ENCODE data around the gene SHPK. TPM values are rescaled to one million over a fixed set of nuclear protein-coding genes. Genes with fewer than 3 reads are reported as not detected.

SHPK gene
- total RNA-seq, 6 experiments from 2014 or later, result 13.5 to 26.1 (median 22.8) TPM

GRCh38 chr17:3603119-3603869 is 32.8 kb downstream of the SHPK start:
- no peak for DNase-seq

DNA sequence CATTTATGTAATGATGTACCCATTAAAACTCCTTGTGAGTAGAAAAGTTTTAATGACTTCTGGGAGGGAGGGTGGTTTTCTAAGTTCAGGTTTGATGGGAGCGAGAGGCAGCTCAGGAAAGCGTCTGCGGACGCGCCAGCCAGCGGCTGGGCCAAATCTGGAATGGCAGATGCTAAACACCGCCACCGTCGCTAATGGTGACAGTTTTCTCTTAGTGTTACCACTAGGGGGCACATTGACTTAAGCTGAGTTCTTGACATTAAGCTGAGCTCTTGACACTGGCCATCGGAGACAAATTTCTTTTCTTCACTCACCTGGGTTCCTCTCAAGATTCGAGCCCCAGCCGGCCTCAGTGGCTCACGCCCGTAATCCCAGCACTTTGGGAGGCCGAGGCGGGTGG is 33.6 kb downstream of the SHPK start:
- Histone ChIP-seq H3K9me3 (no peaks in the 10 kb centered on the region), H3K27ac (no peak overlapping the region), H3K36me3 (peaks cover 0 to 11% (median 3%) of the 10 kb centered on the region in 4 donors), H3K27me3 (no peaks in the 10 kb centered on the region), H3K4me1 (no peaks in the 10 kb centered on the region), H3K4me3 (no peak overlapping the region)
- 85% methylated on average over 15 of the region's 16 CpGs for WGBS (ENCODE audit: insufficient coverage, low coverage, low lambda C conversion rate, missing lambda C conversion rate)
- intact Hi-C loops (cut with DNase I), result no loop called here
- DNase-seq (peak in 1 of 3 donors; percentile 39), ATAC-seq (peak in 3 of 4 donors; percentile 45 to 52 (median 50))
- no peak for TF ChIP-seq POLR2A (IDR thresholded peaks at IDR 0.05)
- TF ChIP-seq CTCF (IDR thresholded peaks at IDR 0.05), result peak; percentile 28 to 42 (median 38)

More at GRCh38 chr17:3603119-3603869, 32.8 kb downstream of the SHPK start:
- WGBS (ENCODE audit: insufficient coverage, low coverage, low lambda C conversion rate, missing lambda C conversion rate), result 88% methylated on average over 10 of the region's 17 CpGs
- intact Hi-C loops (cut with DNase I), result no loop called here
- ATAC-seq, result no peak
- H3K36me3 ChIP-seq, result peaks cover 0 to 17% (median 3%) of the 10 kb centered on the region in 4 donors
- no peak for TF ChIP-seq POLR2A (IDR thresholded peaks at IDR 0.05)
- no peak for TF ChIP-seq CTCF (IDR thresholded peaks at IDR 0.05)
- H3K9me3 ChIP-seq, result no peaks in the 10 kb centered on the region
- H3K4me1 ChIP-seq, result no peaks in the 10 kb centered on the region
- no peak overlapping the region for H3K4me3 ChIP-seq
- no peak overlapping the region for H3K27ac ChIP-seq
- no peaks in the 10 kb centered on the region for H3K27me3 ChIP-seq

GRCh38 chr17:3600529-3601205 is 35.4 kb downstream of the SHPK start:
- no peak overlapping the region for H3K4me3 ChIP-seq
- H3K9me3 ChIP-seq, result no peaks in the 10 kb centered on the region
- H3K36me3 ChIP-seq, result no peaks in the 10 kb centered on the region
- no peak for TF ChIP-seq CTCF (IDR thresholded peaks at IDR 0.05)
- no peak for TF ChIP-seq POLR2A (IDR thresholded peaks at IDR 0.05)
- no peaks in the 10 kb centered on the region for H3K27me3 ChIP-seq
- peak in 1 of 4 donors; percentile 30 for ATAC-seq
- WGBS (ENCODE audit: insufficient coverage, low coverage, low lambda C conversion rate, missing lambda C conversion rate), result 84% methylated on average over 7 of the region's 15 CpGs
- peak in 1 of 3 donors; percentile 39 for DNase-seq
- no peaks in the 10 kb centered on the region for H3K4me1 ChIP-seq
- intact Hi-C loops (cut with DNase I), result no loop called here
- H3K27ac ChIP-seq, result no peak overlapping the region

DNA sequence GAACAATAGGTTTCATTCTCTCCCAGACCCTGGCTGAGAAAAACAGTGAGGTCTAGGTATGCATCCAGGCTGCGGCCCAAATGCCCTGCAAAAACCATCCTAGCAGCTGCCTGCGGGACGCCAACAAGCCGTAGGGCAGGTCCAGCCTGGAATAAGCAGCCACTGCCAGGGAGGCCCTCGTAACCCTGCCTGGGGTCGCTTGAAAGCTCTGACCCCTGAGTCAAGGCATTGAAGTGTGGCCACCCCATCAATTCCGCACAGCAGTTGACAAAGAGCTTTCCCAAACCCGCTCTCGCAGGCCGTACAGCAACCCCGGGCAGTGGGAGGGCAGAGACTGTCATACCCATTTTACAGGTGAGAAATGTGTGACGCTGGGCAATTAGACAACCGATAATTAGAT is 38.0 kb downstream of the SHPK start:
- ATAC-seq (no peak), DNase-seq (no peak)
- Histone ChIP-seq H3K4me1 (no peaks in the 10 kb centered on the region), H3K27me3 (no peaks in the 10 kb centered on the region), H3K27ac (no peak overlapping the region), H3K9me3 (no peaks in the 10 kb centered on the region), H3K36me3 (no peaks in the 10 kb centered on the region), H3K4me3 (no peak overlapping the region)
- TF ChIP-seq CTCF (IDR thresholded peaks at IDR 0.05), result no peak
- TF ChIP-seq POLR2A (IDR thresholded peaks at IDR 0.05), result no peak
- intact Hi-C loops (cut with DNase I), result no loop called here
- WGBS (ENCODE audit: insufficient coverage, low coverage, low lambda C conversion rate, missing lambda C conversion rate), result no CpG with 5 or more reads among the region's 13 CpGs
